ENCODE measurements around the gene IL32.

The IL32 gene

GRCh38 chr16:3020247-3020603 lies 45.2 kb upstream of the IL32 start, which contains the start of gene TNFRSF12A:
TNFRSF12A (plus strand) TSS chr16:3020368; CDS start chr16:3020398, 30 bp downstream.
- H3K27ac ChIP-seq (ENCODE audit: low read depth, low read length): peak within 1 kb of the TSS; percentile 98

GRCh38 chr16:3020604-3021448 lies 44.6 kb upstream of the IL32 start:
- Histone ChIP-seq H4K5ac (ENCODE audit: low read length) (no peak overlapping the region), H3K4me3 (ENCODE audit: low read length) (peak overlapping the region; percentile 88), H4K8ac (ENCODE audit: low read depth, low read length) (peak overlapping the region; percentile 31), H3K79me1 (ENCODE audit: low read length) (peaks cover 8% of the 10 kb centered on the region), H3K36me3 (ENCODE audit: control insufficient read depth, insufficient read depth, low read length) (no peaks in the 10 kb centered on the region), H3K4me1 (ENCODE audit: control insufficient read depth, low read depth, low read length) (peaks cover 12% of the 10 kb centered on the region), H2BK120ac (ENCODE audit: low read depth, low read length) (peak overlapping the region; percentile 21), H2AK5ac (ENCODE audit: low read length) (no peak overlapping the region), H3K79me2 (ENCODE audit: control insufficient read depth, insufficient read depth, low read length) (peaks cover 19% of the 10 kb centered on the region), H2BK5ac (ENCODE audit: low read length) (peak overlapping the region; percentile 88), H3K18ac (ENCODE audit: low read length) (peak overlapping the region; percentile 88), H2BK15ac (replicated peaks; ENCODE audit: low read depth) (no peak overlapping the region), H3K56ac (ENCODE audit: low read length) (peak overlapping the region; percentile 97), H3K4ac (ENCODE audit: low read depth, low read length) (peak overlapping the region; percentile 48), H3K4me2 (ENCODE audit: low read length) (peak overlapping the region; percentile 81), H3K9ac (ENCODE audit: low read length) (peak overlapping the region; percentile 87), H3K27me3 (ENCODE audit: insufficient read depth, low read length, poor library complexity) (no peaks in the 10 kb centered on the region), H3K27ac (ENCODE audit: low read depth, low read length) (peak overlapping the region; percentile 98), H3K23ac (ENCODE audit: low read length) (no peak overlapping the region)
- WGBS (ENCODE audit: extremely low coverage, insufficient coverage, low lambda C conversion rate): no CpG with 5 or more reads among the region's 57 CpGs
- peak; percentile 96 for DNase-seq

More at GRCh38 chr16:3020247-3020603, 45.2 kb upstream of the IL32 start, which contains the start of gene TNFRSF12A:
- Histone ChIP-seq H3K4ac (ENCODE audit: low read depth, low read length) (peak within 1 kb of the TSS; percentile 48), H3K79me2 (ENCODE audit: control insufficient read depth, insufficient read depth, low read length) (peaks cover 21% of the 10 kb centered on the region), H3K9ac (ENCODE audit: low read length) (peak within 1 kb of the TSS; percentile 87), H2BK15ac (replicated peaks; ENCODE audit: low read depth) (no peak within 1 kb of the TSS), H2BK5ac (ENCODE audit: low read length) (peak within 1 kb of the TSS; percentile 88), H4K8ac (ENCODE audit: low read depth, low read length) (peak within 1 kb of the TSS; percentile 31), H3K23ac (ENCODE audit: low read length) (no peak within 1 kb of the TSS), H3K18ac (ENCODE audit: low read length) (peak within 1 kb of the TSS; percentile 88), H3K36me3 (ENCODE audit: control insufficient read depth, insufficient read depth, low read length) (no peaks in the 10 kb centered on the region), H2BK120ac (ENCODE audit: low read depth, low read length) (peak within 1 kb of the TSS; percentile 21), H2AK5ac (ENCODE audit: low read length) (no peak within 1 kb of the TSS), H3K4me1 (ENCODE audit: control insufficient read depth, low read depth, low read length) (peaks cover 12% of the 10 kb centered on the region), H3K4me2 (ENCODE audit: low read length) (peak within 1 kb of the TSS; percentile 83), H4K5ac (ENCODE audit: low read length) (no peak within 1 kb of the TSS), H3K4me3 (ENCODE audit: low read length) (peak within 1 kb of the TSS; percentile 88), H3K79me1 (ENCODE audit: low read length) (peaks cover 8% of the 10 kb centered on the region), H3K56ac (ENCODE audit: low read length) (peak within 1 kb of the TSS; percentile 97), H3K27me3 (ENCODE audit: insufficient read depth, low read length, poor library complexity) (no peaks in the 10 kb centered on the region)
- peak; percentile 91 for DNase-seq
- no CpG with 5 or more reads among the region's 49 CpGs for WGBS (ENCODE audit: extremely low coverage, insufficient coverage, low lambda C conversion rate)

DNA sequence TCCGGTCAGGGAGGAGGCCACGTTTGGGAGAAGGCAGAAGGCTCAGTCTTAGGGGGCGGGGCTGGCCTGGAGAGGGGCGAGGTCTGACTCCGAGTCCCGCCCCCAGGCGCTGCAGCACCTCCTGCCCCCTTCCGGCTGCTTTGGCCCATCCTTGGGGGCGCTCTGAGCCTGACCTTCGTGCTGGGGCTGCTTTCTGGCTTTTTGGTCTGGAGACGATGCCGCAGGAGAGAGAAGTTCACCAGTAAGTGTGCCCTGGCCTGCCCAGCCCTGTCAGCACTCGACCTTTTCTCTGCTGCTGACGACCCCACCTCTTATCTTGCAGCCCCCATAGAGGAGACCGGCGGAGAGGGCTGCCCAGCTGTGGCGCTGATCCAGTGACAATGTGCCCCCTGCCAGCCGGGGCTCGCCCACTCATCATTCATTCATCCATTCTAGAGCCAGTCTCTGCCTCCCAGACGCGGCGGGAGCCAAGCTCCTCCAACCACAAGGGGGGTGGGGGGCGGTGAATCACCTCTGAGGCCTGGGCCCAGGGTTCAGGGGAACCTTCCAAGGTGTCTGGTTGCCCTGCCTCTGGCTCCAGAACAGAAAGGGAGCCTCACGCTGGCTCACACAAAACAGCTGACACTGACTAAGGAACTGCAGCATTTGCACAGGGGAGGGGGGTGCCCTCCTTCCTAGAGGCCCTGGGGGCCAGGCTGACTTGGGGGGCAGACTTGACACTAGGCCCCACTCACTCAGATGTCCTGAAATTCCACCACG lies 43.8 kb upstream of the IL32 start:
- DNase-seq: peak; percentile 98
- H3K27me3 ChIP-seq (ENCODE audit: insufficient read depth, low read length, poor library complexity): no peaks in the 10 kb centered on the region
- H3K79me1 ChIP-seq (ENCODE audit: low read length): peaks cover 5% of the 10 kb centered on the region
- H4K5ac ChIP-seq (ENCODE audit: low read length): no peak overlapping the region
- peak overlapping the region; percentile 50 for H2AK5ac ChIP-seq (ENCODE audit: low read length)
- peak overlapping the region; percentile 72 for H3K4me2 ChIP-seq (ENCODE audit: low read length)
- H4K8ac ChIP-seq (ENCODE audit: low read depth, low read length): no peak overlapping the region
- peak overlapping the region; percentile 69 for H3K4me3 ChIP-seq (ENCODE audit: low read length)
- H2BK120ac ChIP-seq (ENCODE audit: low read depth, low read length): no peak overlapping the region
- H3K79me2 ChIP-seq (ENCODE audit: control insufficient read depth, insufficient read depth, low read length): peaks cover 13% of the 10 kb centered on the region
- H3K4me1 ChIP-seq (ENCODE audit: control insufficient read depth, low read depth, low read length): peaks cover 12% of the 10 kb centered on the region
- peak overlapping the region; percentile 87 for H3K9ac ChIP-seq (ENCODE audit: low read length)
- no peak overlapping the region for H2BK15ac ChIP-seq (replicated peaks; ENCODE audit: low read depth)
- H3K36me3 ChIP-seq (ENCODE audit: control insufficient read depth, insufficient read depth, low read length): peaks cover 5% of the 10 kb centered on the region
- H3K56ac ChIP-seq (ENCODE audit: low read length): peak overlapping the region; percentile 97
- H3K27ac ChIP-seq (ENCODE audit: low read depth, low read length): peak overlapping the region; percentile 98
- peak overlapping the region; percentile 58 for H3K4ac ChIP-seq (ENCODE audit: low read depth, low read length)
- H3K18ac ChIP-seq (ENCODE audit: low read length): peak overlapping the region; percentile 31
- no peak overlapping the region for H3K23ac ChIP-seq (ENCODE audit: low read length)
- peak overlapping the region; percentile 38 for H2BK5ac ChIP-seq (ENCODE audit: low read length)
- no CpG with 5 or more reads among the region's 25 CpGs for WGBS (ENCODE audit: extremely low coverage, insufficient coverage, low lambda C conversion rate)

DNA sequence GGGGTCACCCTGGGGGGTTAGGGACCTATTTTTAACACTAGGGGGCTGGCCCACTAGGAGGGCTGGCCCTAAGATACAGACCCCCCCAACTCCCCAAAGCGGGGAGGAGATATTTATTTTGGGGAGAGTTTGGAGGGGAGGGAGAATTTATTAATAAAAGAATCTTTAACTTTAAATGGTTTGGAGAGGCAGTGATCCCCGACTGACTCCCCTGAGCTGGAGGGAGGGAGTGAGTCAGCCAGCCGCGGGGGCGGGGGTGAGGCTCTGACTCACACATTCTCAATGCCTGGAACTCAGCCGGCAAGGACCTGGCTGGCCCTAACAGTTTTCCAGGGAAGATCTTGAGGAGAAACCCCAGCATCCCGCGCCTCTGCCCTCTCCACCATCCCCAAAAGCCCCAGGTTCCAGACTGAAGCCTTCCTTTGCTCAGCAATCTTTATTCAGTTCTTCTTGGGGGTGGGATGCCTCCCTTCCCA lies 43.2 kb upstream of the IL32 start:
- Histone ChIP-seq H3K18ac (ENCODE audit: low read length) (peak overlapping the region; percentile 69), H3K4me3 (ENCODE audit: low read length) (peak overlapping the region; percentile 5), H3K79me1 (ENCODE audit: low read length) (peaks cover 5% of the 10 kb centered on the region), H2BK15ac (replicated peaks; ENCODE audit: low read depth) (no peak overlapping the region), H3K9ac (ENCODE audit: low read length) (peak overlapping the region; percentile 90), H2AK5ac (ENCODE audit: low read length) (peak overlapping the region; percentile 78), H3K4me2 (ENCODE audit: low read length) (peak overlapping the region; percentile 85), H4K5ac (ENCODE audit: low read length) (no peak overlapping the region), H3K27ac (ENCODE audit: low read depth, low read length) (peak overlapping the region; percentile 98), H2BK120ac (ENCODE audit: low read depth, low read length) (no peak overlapping the region), H3K4me1 (ENCODE audit: control insufficient read depth, low read depth, low read length) (peaks cover 12% of the 10 kb centered on the region), H3K56ac (ENCODE audit: low read length) (peak overlapping the region; percentile 97), H3K79me2 (ENCODE audit: control insufficient read depth, insufficient read depth, low read length) (peaks cover 8% of the 10 kb centered on the region), H3K23ac (ENCODE audit: low read length) (peak overlapping the region; percentile 48), H3K4ac (ENCODE audit: low read depth, low read length) (peak overlapping the region; percentile 58), H4K8ac (ENCODE audit: low read depth, low read length) (no peak overlapping the region), H3K27me3 (ENCODE audit: insufficient read depth, low read length, poor library complexity) (no peaks in the 10 kb centered on the region), H3K36me3 (ENCODE audit: control insufficient read depth, insufficient read depth, low read length) (peaks cover 8% of the 10 kb centered on the region), H2BK5ac (ENCODE audit: low read length) (peak overlapping the region; percentile 91)
- peak; percentile 98 for DNase-seq
- no CpG with 5 or more reads among the region's 8 CpGs for WGBS (ENCODE audit: extremely low coverage, insufficient coverage, low lambda C conversion rate)

- Histone ChIP-seq H4K8ac (ENCODE audit: low read depth, low read length) (no peak overlapping the region), H3K4me2 (ENCODE audit: low read length) (peak overlapping the region; percentile 85), H3K36me3 (ENCODE audit: control insufficient read depth, insufficient read depth, low read length) (peaks cover 8% of the 10 kb centered on the region), H3K9ac (ENCODE audit: low read length) (peak overlapping the region; percentile 90), H3K27me3 (ENCODE audit: insufficient read depth, low read length, poor library complexity) (no peaks in the 10 kb centered on the region), H2AK5ac (ENCODE audit: low read length) (peak overlapping the region; percentile 78), H2BK120ac (ENCODE audit: low read depth, low read length) (no peak overlapping the region), H3K56ac (ENCODE audit: low read length) (peak overlapping the region; percentile 96), H3K4me1 (ENCODE audit: control insufficient read depth, low read depth, low read length) (peaks cover 12% of the 10 kb centered on the region), H2BK15ac (replicated peaks; ENCODE audit: low read depth) (no peak overlapping the region), H4K5ac (ENCODE audit: low read length) (no peak overlapping the region), H3K4ac (ENCODE audit: low read depth, low read length) (no peak overlapping the region), H3K4me3 (ENCODE audit: low read length) (peak overlapping the region; percentile 61), H3K23ac (ENCODE audit: low read length) (peak overlapping the region; percentile 80), H2BK5ac (ENCODE audit: low read length) (peak overlapping the region; percentile 91), H3K79me2 (ENCODE audit: control insufficient read depth, insufficient read depth, low read length) (peaks cover 4% of the 10 kb centered on the region), H3K79me1 (ENCODE audit: low read length) (peaks cover 5% of the 10 kb centered on the region), H3K27ac (ENCODE audit: low read depth, low read length) (peak overlapping the region; percentile 94), H3K18ac (ENCODE audit: low read length) (peak overlapping the region; percentile 69)
- WGBS (ENCODE audit: extremely low coverage, insufficient coverage, low lambda C conversion rate): no CpG with 5 or more reads among the region's 8 CpGs
- no peak for DNase-seq
Observed at GRCh38 chr16:3022684-3023414, 42.6 kb upstream of the IL32 start.

Data from mesendoderm (in vitro differentiated cells).